OCI-LY1 (cell line): ENCODE results near the gene PLEKHA8.

Experiments
- H2AFZ ChIP-seq: fragments of 200-600 bp; sonication (generic), shearing (Covaris generic); 2 replicates; pipeline ENCODE4 v1.6.0; 2014; ENCODE audit warnings: antibody characterized with exemption, mild to moderate bottlenecking, low read length
- H3F3A ChIP-seq: fragments of 200-600 bp; sonication (generic), shearing (Covaris generic); 2 replicates; pipeline ENCODE4 v1.6.0; 2014; ENCODE audit warnings: mild to moderate bottlenecking, antibody characterized with exemption, low read length, moderate library complexity; ENCODE audit not compliant: insufficient read depth
- H3K27ac ChIP-seq: fragments of 200-600 bp; sonication (generic); 2 replicates; pipeline ENCODE4 v1.5.1; 2014; ENCODE audit warnings: low read length, mixed run types, mild to moderate bottlenecking, low read depth; ENCODE audit not compliant: poor library complexity, severe bottlenecking
- H3K27me3 ChIP-seq: fragments of 200-600 bp; sonication (generic); 2 replicates; pipeline ENCODE4 v1.6.0; 2014; ENCODE audit warnings: antibody characterized with exemption, mild to moderate bottlenecking, low read length, moderate library complexity; ENCODE audit not compliant: insufficient read depth
- H3K36me3 ChIP-seq: fragments of 200-600 bp; sonication (generic); 2 replicates; pipeline ENCODE4 v1.6.1; 2014; ENCODE audit warnings: mild to moderate bottlenecking, antibody characterized with exemption, low read length, moderate library complexity, mixed read lengths; ENCODE audit not compliant: insufficient read depth
- H3K4me1 ChIP-seq: fragments of 200-600 bp; sonication (generic); 2 replicates; pipeline ENCODE4 v1.5.1; 2014; ENCODE audit warnings: mild to moderate bottlenecking, low read length, moderate library complexity; ENCODE audit not compliant: insufficient read depth, severe bottlenecking
- H3K4me2 ChIP-seq: fragments of 200-600 bp; sonication (generic), shearing (Covaris generic); 2 replicates; pipeline ENCODE4 v1.6.1; 2014; ENCODE audit warnings: low read length
- H3K4me3 ChIP-seq: fragments of 200-600 bp; sonication (generic); 2 replicates; pipeline ENCODE4 v1.5.1; 2014; ENCODE audit warnings: low read length, low read depth, mild to moderate bottlenecking, mixed read lengths; ENCODE audit not compliant: poor library complexity, severe bottlenecking
- H3K79me2 ChIP-seq: fragments of 200-600 bp; shearing (Covaris generic); 2 replicates; pipeline ENCODE4 v1.6.1; 2016; ENCODE audit warnings: mixed run types, low read length, mixed read lengths; ENCODE audit not compliant: insufficient read depth
- H3K9ac ChIP-seq: fragments of 200-600 bp; sonication (generic), shearing (Covaris generic); 2 replicates; pipeline ENCODE4 v1.6.1; 2014; ENCODE audit warnings: mild to moderate bottlenecking, low read length, mixed read lengths
- H3K9me2 ChIP-seq: fragments of 200-600 bp; sonication (generic), shearing (Covaris generic); 2 replicates; pipeline ENCODE4 v1.6.1; 2014; ENCODE audit warnings: low read depth, mild to moderate bottlenecking, low read length, mixed read lengths
- H3K9me3 ChIP-seq: fragments of 200-600 bp; shearing (Covaris generic); 2 replicates; pipeline ENCODE4 v1.6.1; 2014; ENCODE audit warnings: low read length, mixed read lengths
- H4K20me1 ChIP-seq: fragments of 200-600 bp; sonication (generic), shearing (Covaris generic); 2 replicates; pipeline ENCODE4 v1.6.0; 2016; ENCODE audit warnings: mild to moderate bottlenecking, low read length; ENCODE audit not compliant: insufficient read depth
- EZH2 ChIP-seq: fragments of 200-600 bp; sonication (generic), shearing (Covaris generic); IDR thresholded peaks from 2 replicates; pipeline ENCODE4 v1.8.0; 2017; ENCODE audit warnings: borderline replicate concordance, mixed run types, mild to moderate bottlenecking, antibody characterized with exemption, low read length, moderate library complexity, mixed read lengths
- TF ChIP-seq, protein P1 (sequence below): fragments of 200-600 bp; sonication (generic), shearing (Covaris generic); IDR thresholded peaks from 2 replicates; pipeline ENCODE4 v1.5.1; 2017; ENCODE audit warnings: mild to moderate bottlenecking, antibody characterized with exemption, low read length, moderate library complexity, mixed read lengths

Gene PLEKHA8

GRCh38 chr7:30078280-30078679 is 50.1 kb downstream of the PLEKHA8 start:
- no peaks in the 10 kb centered on the region for H3K9me3 ChIP-seq
- no peaks in the 10 kb centered on the region for H3K27me3 ChIP-seq
- H3K79me2 ChIP-seq, result no peaks in the 10 kb centered on the region
- H3K27ac ChIP-seq, result no peak overlapping the region
- no peaks in the 10 kb centered on the region; the same call in 1 of the 2 replicates for H3K36me3 ChIP-seq
- H3K4me2 ChIP-seq, result no peak overlapping the region
- TF ChIP-seq, protein P1, sequence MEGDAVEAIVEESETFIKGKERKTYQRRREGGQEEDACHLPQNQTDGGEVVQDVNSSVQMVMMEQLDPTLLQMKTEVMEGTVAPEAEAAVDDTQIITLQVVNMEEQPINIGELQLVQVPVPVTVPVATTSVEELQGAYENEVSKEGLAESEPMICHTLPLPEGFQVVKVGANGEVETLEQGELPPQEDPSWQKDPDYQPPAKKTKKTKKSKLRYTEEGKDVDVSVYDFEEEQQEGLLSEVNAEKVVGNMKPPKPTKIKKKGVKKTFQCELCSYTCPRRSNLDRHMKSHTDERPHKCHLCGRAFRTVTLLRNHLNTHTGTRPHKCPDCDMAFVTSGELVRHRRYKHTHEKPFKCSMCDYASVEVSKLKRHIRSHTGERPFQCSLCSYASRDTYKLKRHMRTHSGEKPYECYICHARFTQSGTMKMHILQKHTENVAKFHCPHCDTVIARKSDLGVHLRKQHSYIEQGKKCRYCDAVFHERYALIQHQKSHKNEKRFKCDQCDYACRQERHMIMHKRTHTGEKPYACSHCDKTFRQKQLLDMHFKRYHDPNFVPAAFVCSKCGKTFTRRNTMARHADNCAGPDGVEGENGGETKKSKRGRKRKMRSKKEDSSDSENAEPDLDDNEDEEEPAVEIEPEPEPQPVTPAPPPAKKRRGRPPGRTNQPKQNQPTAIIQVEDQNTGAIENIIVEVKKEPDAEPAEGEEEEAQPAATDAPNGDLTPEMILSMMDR, result no peak
- no peak for TF ChIP-seq EZH2
- H3K4me1 ChIP-seq, result no peaks in the 10 kb centered on the region
- no peak overlapping the region for H3K4me3 ChIP-seq
- H4K20me1 ChIP-seq, result no peaks in the 10 kb centered on the region
- H2AFZ ChIP-seq, result no peak overlapping the region
- H3K9ac ChIP-seq, result no peak overlapping the region
- no peaks in the 10 kb centered on the region for H3F3A ChIP-seq
- H3K9me2 ChIP-seq, result no peaks in the 10 kb centered on the region

DNA sequence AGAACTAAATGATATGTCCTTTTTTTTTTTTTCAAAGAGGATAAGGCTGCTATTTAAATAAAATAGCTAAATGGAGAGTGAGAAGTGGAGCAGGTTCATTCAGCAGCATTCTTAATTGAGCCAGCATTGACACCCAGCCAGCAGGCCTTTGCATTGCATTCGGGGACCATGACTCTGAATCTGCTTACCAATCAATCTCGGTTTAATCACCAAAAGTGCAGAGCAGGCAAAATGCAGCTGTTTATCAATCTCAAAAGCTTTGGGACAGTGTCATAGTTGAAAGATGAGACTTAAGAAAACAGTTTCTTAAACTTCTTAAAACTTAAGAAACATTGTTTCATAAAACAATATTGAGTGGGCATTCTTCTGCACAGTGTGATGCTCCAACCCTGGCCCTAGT is 51.7 kb downstream of the PLEKHA8 start:
- no peaks in the 10 kb centered on the region; the same call in 1 of the 2 replicates for H3K36me3 ChIP-seq
- H3K9ac ChIP-seq, result no peak overlapping the region
- H3K4me3 ChIP-seq, result no peak overlapping the region

GRCh38 chr7:30080818-30081217 is 52.6 kb downstream of the PLEKHA8 start:
- no peaks in the 10 kb centered on the region for H3K9me3 ChIP-seq
- H3F3A ChIP-seq, result no peaks in the 10 kb centered on the region
- H3K4me3 ChIP-seq, result no peak overlapping the region
- no peaks in the 10 kb centered on the region for H3K79me2 ChIP-seq
- no peak overlapping the region for H3K9ac ChIP-seq
- no peaks in the 10 kb centered on the region for H4K20me1 ChIP-seq
- no peak overlapping the region for H3K4me2 ChIP-seq
- H3K27me3 ChIP-seq, result no peaks in the 10 kb centered on the region
- no peak overlapping the region for H3K27ac ChIP-seq
- H3K36me3 ChIP-seq, result no peaks in the 10 kb centered on the region; the same call in 1 of the 2 replicates
- H3K9me2 ChIP-seq, result no peaks in the 10 kb centered on the region
- no peaks in the 10 kb centered on the region for H3K4me1 ChIP-seq
- TF ChIP-seq, protein P1, result no peak
- no peak for TF ChIP-seq EZH2
- no peak overlapping the region for H2AFZ ChIP-seq

More for the DNA sequence above, 51.7 kb downstream of the PLEKHA8 start:
- no peaks in the 10 kb centered on the region for H3F3A ChIP-seq
- no peaks in the 10 kb centered on the region for H3K79me2 ChIP-seq
- no peaks in the 10 kb centered on the region for H3K27me3 ChIP-seq
- H2AFZ ChIP-seq, result no peak overlapping the region
- H3K27ac ChIP-seq, result no peak overlapping the region
- no peaks in the 10 kb centered on the region for H3K9me2 ChIP-seq
- no peak overlapping the region for H3K4me2 ChIP-seq
- TF ChIP-seq EZH2, result no peak
- TF ChIP-seq, protein P1, result no peak
- no peaks in the 10 kb centered on the region for H4K20me1 ChIP-seq
- no peaks in the 10 kb centered on the region for H3K9me3 ChIP-seq
- H3K4me1 ChIP-seq, result no peaks in the 10 kb centered on the region
